NCI-H1694 (cell line): Measurements from ENCODE around the gene SLC25A48.

ENCODE experiments used
- DNase-seq: peaks from one replicate; lab custom pipeline; 2025; lab: John Stamatoyannopoulos, UW

SLC25A48 gene

GRCh38 chr5:135921388-135921787 is 86.9 kb downstream of the SLC25A48 start:
- no peak for DNase-seq

- DNase-seq = no peak
Observed at GRCh38 chr5:135930029-135930948, 95.8 kb downstream of the SLC25A48 start.

GRCh38 chr5:135930949-135931295 is 96.5 kb downstream of the SLC25A48 start:
- no peak for DNase-seq

GRCh38 chr5:135934939-135935338 is 100.5 kb downstream of the SLC25A48 start:
- no peak for DNase-seq

GRCh38 chr5:135937245-135937911 is 102.9 kb downstream of the SLC25A48 start:
- DNase-seq = no peak
